Measurements from ENCODE around the gene E2F7.

- TF ChIP-seq POLR2A (IDR thresholded peaks at IDR 0.05; ENCODE audit: control extremely low read depth in 1 of 2, low read depth in 2 of 2, low read length in 2 of 2), result no peak
- no peak for TF ChIP-seq YY1 (IDR thresholded peaks at IDR 0.05; ENCODE audit: low read depth, low read length)
- TF ChIP-seq GABPA (IDR thresholded peaks at IDR 0.05; ENCODE audit: borderline replicate concordance, insufficient read depth, low read length), result no peak
- TF ChIP-seq, protein P1, sequence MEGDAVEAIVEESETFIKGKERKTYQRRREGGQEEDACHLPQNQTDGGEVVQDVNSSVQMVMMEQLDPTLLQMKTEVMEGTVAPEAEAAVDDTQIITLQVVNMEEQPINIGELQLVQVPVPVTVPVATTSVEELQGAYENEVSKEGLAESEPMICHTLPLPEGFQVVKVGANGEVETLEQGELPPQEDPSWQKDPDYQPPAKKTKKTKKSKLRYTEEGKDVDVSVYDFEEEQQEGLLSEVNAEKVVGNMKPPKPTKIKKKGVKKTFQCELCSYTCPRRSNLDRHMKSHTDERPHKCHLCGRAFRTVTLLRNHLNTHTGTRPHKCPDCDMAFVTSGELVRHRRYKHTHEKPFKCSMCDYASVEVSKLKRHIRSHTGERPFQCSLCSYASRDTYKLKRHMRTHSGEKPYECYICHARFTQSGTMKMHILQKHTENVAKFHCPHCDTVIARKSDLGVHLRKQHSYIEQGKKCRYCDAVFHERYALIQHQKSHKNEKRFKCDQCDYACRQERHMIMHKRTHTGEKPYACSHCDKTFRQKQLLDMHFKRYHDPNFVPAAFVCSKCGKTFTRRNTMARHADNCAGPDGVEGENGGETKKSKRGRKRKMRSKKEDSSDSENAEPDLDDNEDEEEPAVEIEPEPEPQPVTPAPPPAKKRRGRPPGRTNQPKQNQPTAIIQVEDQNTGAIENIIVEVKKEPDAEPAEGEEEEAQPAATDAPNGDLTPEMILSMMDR (IDR thresholded peaks at IDR 0.05; ENCODE audit: control extremely low read depth in 1 of 3, insufficient read depth in 1 of 3, low read depth in 1 of 3, low read length in 3 of 3), result no peak
Measured at GRCh38 chr12:77070800-77071449, 5.6 kb upstream of the E2F7 start.

Data from H1 (cell line).